ENCODE measurements around the gene PTPRN2.

The PTPRN2 gene

GRCh38 chr7:157722137-157723060 lies 865.2 kb downstream of the PTPRN2 start:
- no peak for DNase-seq

GRCh38 chr7:157721468-157722136 lies 866.0 kb downstream of the PTPRN2 start:
- DNase-seq: no peak

- DNase-seq: no peak
Measured at GRCh38 chr7:157719705-157720655, 867.6 kb downstream of the PTPRN2 start.

- DNase-seq: no peak
Measured at GRCh38 chr7:157719008-157719682, 868.5 kb downstream of the PTPRN2 start.

- DNase-seq: no peak
Measured at GRCh38 chr7:157718303-157719007, 869.2 kb downstream of the PTPRN2 start.

GRCh38 chr7:157717211-157718174 lies 870.1 kb downstream of the PTPRN2 start:
- DNase-seq: no peak

- no peak for DNase-seq
Measured at GRCh38 chr7:157715938-157716280, 871.7 kb downstream of the PTPRN2 start.

GRCh38 chr7:157715071-157715937 lies 872.3 kb downstream of the PTPRN2 start:
- no peak for DNase-seq

GRCh38 chr7:157714166-157715070 lies 873.2 kb downstream of the PTPRN2 start:
- DNase-seq: no peak

GRCh38 chr7:157713591-157713990 lies 874.0 kb downstream of the PTPRN2 start:
- DNase-seq: no peak

GRCh38 chr7:157712666-157713235 lies 874.9 kb downstream of the PTPRN2 start:
- DNase-seq: no peak

GRCh38 chr7:157711353-157711888 lies 876.2 kb downstream of the PTPRN2 start:
- DNase-seq: no peak

- DNase-seq: no peak
Measured at GRCh38 chr7:157710396-157710795, 877.2 kb downstream of the PTPRN2 start.

- no peak for DNase-seq
Measured at GRCh38 chr7:157709531-157710251, 877.9 kb downstream of the PTPRN2 start.

- DNase-seq: no peak
Measured at GRCh38 chr7:157708919-157709295, 878.7 kb downstream of the PTPRN2 start.

- no peak for DNase-seq
Measured at GRCh38 chr7:157707983-157708918, 879.4 kb downstream of the PTPRN2 start.
